GM10266 (cell line): ENCODE results near the gene RALA.

Experiments used
- DNase-seq: peaks from one replicate; pipeline ENCODE4 v3.0.0; 2012; ENCODE audit errors: extremely low spot score
- TF ChIP-seq, protein P1 (sequence below): IDR thresholded peaks from 2 replicates; pipeline ENCODE4 v1.5.1; 2012; ENCODE audit warnings: mild to moderate bottlenecking, low read depth; ENCODE audit not compliant: control insufficient read depth, insufficient read depth; ENCODE audit errors: missing control alignments

The RALA gene

DNA sequence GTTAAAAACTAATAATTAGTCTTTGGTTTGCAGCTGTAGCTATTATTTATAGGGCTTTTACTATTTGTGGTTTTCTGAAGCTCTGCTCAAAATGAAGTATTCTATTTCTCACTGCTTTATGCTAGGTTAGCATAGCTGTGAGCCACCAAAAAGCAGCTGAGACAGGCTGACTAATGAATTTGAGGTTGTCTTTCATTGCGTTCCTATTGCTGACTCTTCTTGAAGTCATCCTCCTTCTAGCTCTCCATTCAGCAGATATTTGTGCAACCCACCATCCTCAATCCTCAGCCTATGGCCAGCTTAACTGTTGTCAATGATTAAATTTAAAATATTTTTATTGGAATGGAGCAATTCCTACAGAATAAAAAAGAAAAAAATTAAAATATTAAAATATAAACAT lies 2.1 kb upstream of the RALA start:
- DNase-seq, result no peak
- TF ChIP-seq, protein P1, sequence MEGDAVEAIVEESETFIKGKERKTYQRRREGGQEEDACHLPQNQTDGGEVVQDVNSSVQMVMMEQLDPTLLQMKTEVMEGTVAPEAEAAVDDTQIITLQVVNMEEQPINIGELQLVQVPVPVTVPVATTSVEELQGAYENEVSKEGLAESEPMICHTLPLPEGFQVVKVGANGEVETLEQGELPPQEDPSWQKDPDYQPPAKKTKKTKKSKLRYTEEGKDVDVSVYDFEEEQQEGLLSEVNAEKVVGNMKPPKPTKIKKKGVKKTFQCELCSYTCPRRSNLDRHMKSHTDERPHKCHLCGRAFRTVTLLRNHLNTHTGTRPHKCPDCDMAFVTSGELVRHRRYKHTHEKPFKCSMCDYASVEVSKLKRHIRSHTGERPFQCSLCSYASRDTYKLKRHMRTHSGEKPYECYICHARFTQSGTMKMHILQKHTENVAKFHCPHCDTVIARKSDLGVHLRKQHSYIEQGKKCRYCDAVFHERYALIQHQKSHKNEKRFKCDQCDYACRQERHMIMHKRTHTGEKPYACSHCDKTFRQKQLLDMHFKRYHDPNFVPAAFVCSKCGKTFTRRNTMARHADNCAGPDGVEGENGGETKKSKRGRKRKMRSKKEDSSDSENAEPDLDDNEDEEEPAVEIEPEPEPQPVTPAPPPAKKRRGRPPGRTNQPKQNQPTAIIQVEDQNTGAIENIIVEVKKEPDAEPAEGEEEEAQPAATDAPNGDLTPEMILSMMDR, result no peak

DNA sequence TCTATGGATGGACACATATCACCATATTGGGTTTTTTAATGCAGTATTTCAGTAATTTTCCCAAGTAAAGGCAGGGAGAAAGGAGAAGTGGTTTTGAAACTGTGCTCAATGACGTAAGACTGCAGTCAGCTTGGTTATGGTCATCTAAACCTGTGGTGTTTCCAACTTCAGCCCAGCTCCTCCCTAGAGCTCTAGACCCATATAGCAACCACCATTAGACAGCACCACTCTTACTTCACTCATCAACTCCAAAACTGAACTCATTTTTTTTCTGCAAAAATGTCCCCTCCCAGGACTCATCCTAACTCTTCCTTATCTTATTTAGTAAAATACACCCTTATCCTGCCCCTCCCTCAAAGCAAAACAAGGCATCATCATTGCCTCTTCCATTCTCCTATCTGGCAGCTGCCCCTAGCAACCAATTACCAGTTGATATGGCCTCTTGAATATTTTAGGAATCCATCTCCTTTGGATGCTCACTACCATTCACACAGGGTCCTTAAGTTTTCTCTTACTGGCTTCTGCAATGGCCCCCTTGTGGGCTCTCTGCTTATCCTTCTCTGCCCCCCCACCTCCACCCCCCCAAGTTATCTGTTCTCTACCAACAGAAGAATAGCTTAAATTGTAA lies 1.5 kb upstream of the RALA start:
- TF ChIP-seq, protein P1, result no peak
- DNase-seq, result peak; percentile 59

DNA sequence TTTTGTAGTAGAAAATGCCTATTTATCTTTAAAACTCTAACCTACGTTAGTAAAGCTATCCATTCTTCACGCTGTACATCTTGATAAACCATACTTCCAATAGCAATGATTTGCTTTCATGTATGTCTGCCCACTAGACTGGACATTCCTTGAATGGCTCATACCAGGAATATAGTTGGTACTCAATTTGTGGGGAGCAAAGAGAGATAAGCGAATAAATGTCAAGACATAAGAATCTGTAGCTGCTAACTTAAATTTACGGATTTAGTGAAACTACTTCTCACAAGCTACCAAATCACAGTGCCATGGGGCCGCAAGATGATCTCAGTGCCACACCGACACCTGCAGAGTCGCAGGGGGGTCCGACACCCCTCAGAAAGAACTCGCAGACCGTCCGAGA lies 763 bp upstream of the RALA start:
- DNase-seq, result no peak

DNA sequence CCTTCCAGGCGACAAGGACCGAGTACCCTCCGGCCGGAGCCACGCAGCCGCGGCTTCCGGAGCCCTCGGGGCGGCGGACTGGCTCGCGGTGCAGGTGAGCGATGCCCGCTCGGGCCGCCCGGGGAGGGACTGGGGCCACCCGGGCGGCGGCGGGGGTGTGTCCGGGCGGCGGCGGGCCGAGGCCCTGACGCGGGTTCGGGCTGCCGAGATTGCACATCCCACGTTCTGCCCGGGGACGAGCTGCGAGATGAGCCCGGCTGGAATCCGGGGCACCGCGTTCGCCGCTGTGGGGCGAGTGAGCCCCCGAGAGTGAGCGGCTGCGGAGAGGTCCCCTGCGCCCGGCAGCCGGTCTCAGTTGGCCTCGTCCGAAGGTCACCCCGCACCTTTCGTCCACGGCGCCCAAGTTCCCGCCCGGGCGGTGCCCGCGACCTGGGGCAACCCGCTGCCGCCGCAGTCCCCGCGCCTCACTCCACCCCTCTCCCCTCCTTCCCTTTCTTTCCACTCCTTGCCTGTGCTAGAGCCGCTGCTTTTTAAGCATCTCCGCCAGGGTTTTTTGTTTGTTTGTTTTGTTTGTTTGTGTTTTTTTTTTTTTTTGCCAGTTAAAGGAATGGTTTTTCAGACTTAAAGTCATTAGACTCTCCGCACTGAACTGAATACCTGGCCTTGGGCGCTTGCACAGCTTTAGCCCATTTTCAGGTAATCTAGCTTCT lies 515 bp downstream of the RALA start:
- peak; percentile 60 for DNase-seq

More for the DNA sequence above, 763 bp upstream of the RALA start:
- TF ChIP-seq, protein P1, result no peak

DNA sequence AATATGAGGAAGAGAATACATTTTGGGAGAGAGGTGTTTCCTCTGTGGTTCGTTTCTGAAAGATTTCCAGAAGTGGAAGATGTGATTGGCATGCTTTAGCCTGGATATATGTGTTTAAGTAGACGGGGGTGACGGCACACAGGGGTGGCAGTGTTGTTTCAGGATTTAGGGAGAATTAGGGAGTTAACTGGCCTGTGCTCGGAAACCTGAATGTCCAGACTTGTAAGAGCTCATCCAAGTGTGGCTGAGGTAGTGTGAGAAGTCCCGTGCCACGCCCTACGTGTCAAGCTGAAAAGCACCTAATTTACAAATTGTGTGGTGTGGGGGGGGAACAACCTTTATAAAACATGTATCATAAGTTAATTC lies 1.1 kb downstream of the RALA start:
- DNase-seq, result peak; percentile 54
- TF ChIP-seq, protein P1, result no peak

More for the DNA sequence above, 515 bp downstream of the RALA start:
- TF ChIP-seq, protein P1, result no peak

DNA sequence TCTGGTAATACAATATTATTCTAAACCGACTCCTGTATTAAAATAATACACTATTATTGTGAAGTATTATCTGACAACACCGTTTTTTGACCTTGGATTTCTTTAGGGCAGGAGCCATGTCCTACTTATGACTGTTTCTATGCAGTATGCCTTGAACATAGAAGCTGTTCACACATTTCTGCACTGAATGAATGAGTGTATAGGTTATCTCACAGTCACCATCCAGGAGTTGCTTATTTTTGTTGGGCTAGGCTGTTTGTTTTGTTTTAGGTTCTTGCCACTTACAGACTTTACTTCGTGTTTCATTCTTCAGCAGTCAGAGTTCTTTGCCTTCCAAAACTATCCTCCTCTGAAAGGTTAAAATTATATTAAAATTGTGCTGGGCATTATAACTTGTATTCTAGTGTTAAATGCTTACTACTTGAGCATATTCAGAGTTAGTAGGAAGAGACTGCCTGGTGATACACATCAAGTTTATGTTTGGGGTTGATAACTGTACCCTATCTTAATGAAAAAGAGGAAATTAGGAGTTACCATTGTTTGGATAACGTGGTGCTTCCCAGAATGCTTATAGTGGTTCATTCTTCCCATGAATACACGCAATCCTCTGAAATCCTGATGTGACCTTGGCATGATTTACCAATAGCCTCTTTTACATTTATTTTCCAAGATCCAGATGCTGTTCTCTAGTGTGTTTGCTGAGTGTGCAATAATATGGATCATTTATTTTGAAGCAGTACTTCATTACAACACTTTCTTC lies 1.7 kb downstream of the RALA start:
- TF ChIP-seq, protein P1, result no peak
- no peak for DNase-seq
